HCT116 (cell line): Measurements from ENCODE around the gene ABHD11. TPM values are rescaled to one million over a fixed set of nuclear protein-coding genes. Genes with fewer than 3 reads are reported as not detected.

ENCODE experiments used
- ATAC-seq: fragments of 200-7000 bp; cut with Tn5 transposase; 2 replicates; pipeline ENCODE4 v1.9.1; 2020; ENCODE audit warnings: mild to moderate bottlenecking, moderate library complexity
- BruUV-seq: library from RNA; stranded (reverse); fragments of 400-500 nt; replicated peaks from 2 replicates; lab custom pipeline; 2021; lab: Mats Ljungman, UMichigan
- CTCF ChIA-PET: fragments of 300-600 bp; sonication (Branson Sonifier 250); formaldehyde crosslinking; loops from one replicate; lab custom pipeline; 2021; ENCODE audit warnings: antibody characterized with exemption; lab: Charles Lee
- POLR2A ChIA-PET: fragments of 300-600, 350-600 bp; sonication (Branson Sonifier 250); formaldehyde crosslinking; loops from one replicate; lab custom pipeline; 2021; ENCODE audit warnings: antibody characterized with exemption; lab: Charles Lee
- RAD21 ChIA-PET, 2 experiments: fragments of 300-600 bp; sonication (Branson Sonifier 250); formaldehyde crosslinking; loops; one replicate each; lab custom pipeline; 2023; ENCODE audit warnings: low total read pairs in 2 of 2; ENCODE audit not compliant: uncharacterized antibody in 2 of 2, unreplicated experiment in 2 of 2, low non-redundant PET in 1 of 2; lab: Charles Lee
- DNase-seq: peaks from one replicate; pipeline ENCODE4 v3.0.0-alpha.2; 2010; ENCODE audit warnings: low read depth, low spot score
- H2AFZ ChIP-seq: fragments of 200-600 bp; shearing (Covaris generic), sonication (generic); 2 replicates; pipeline ENCODE4 v1.6.1; 2017; ENCODE audit warnings: low read depth, mixed run types, mixed read lengths, antibody characterized with exemption, low read length; ENCODE audit not compliant: poor library complexity, severe bottlenecking
- H3K27ac ChIP-seq: 2 replicates; pipeline ENCODE4 v1.5.1; 2012; ENCODE audit warnings: low read depth, low read length
- H3K27me3 ChIP-seq: fragments of 200-600 bp; sonication (generic); 2 replicates; pipeline ENCODE4 v1.6.1; 2016; ENCODE audit warnings: mixed run types, low read length, mixed read lengths; ENCODE audit not compliant: insufficient read depth
- H3K36me3 ChIP-seq, 2 experiments: fragments of 200-500 bp in 1 of 2; fragments of 200-600 bp in 1 of 2; sonication (Bioruptor generic) in 1 of 2; sonication (generic) in 1 of 2; 2 replicates each; pipeline versions ENCODE4 v1.5.1 to v1.6.1; 2014 to 2016; ENCODE audit warnings: low read length in 2 of 2, inconsistent platforms in 1 of 2, mixed read lengths in 1 of 2, mixed run types in 1 of 2; ENCODE audit not compliant: insufficient read depth in 2 of 2, control insufficient read depth in 1 of 2
- H3K4me1 ChIP-seq, 2 experiments: fragments of 200-600 bp in 1 of 2; sonication (generic) in 1 of 2; 2 replicates each; pipeline versions ENCODE4 v1.5.1 to v1.6.1; 2012 to 2017; ENCODE audit warnings: low read length in 2 of 2, inconsistent platforms in 1 of 2, mild to moderate bottlenecking in 1 of 2, mixed read lengths in 1 of 2, mixed run types in 1 of 2, moderate library complexity in 1 of 2; ENCODE audit not compliant: insufficient read depth in 2 of 2, control insufficient read depth in 1 of 2
- H3K4me2 ChIP-seq: fragments of 200-600 bp; sonication (generic); 2 replicates; pipeline ENCODE4 v1.6.1; 2017; ENCODE audit warnings: mixed run types, low read length, mixed read lengths
- H3K4me3 ChIP-seq, 2 experiments: fragments of 200-600 bp in 1 of 2; sonication (generic) in 1 of 2; replicated peaks in 1 of 2; 2 replicates each; pipeline ENCODE4 v1.5.1; 2011 to 2016; ENCODE audit warnings: low read length in 2 of 2, control low read depth in 1 of 2, low read depth in 1 of 2, mild to moderate bottlenecking in 1 of 2, mixed read lengths in 1 of 2, mixed run types in 1 of 2
- H3K79me2 ChIP-seq: fragments of 200-600 bp; sonication (generic); 2 replicates; pipeline ENCODE4 v1.6.1; 2017; ENCODE audit warnings: mild to moderate bottlenecking, mixed run types, low read length, moderate library complexity, mixed read lengths; ENCODE audit not compliant: insufficient read depth
- H3K9ac ChIP-seq: fragments of 200-600 bp; sonication (generic); 2 replicates; pipeline ENCODE4 v1.6.1; 2016; ENCODE audit warnings: low read length, mixed read lengths
- H3K9me2 ChIP-seq: fragments of 200-600 bp; sonication (generic), shearing (Covaris generic); 2 replicates; pipeline ENCODE4 v1.6.1; 2017; ENCODE audit warnings: mixed run types, mild to moderate bottlenecking, moderate library complexity; ENCODE audit not compliant: insufficient read depth
- H3K9me3 ChIP-seq, 2 experiments: fragments of 200-500 bp in 1 of 2; fragments of 200-600 bp in 1 of 2; sonication (Bioruptor generic) in 1 of 2; sonication (generic) in 1 of 2; 2 replicates each; pipeline ENCODE4 v1.6.1; 2014 to 2017; ENCODE audit warnings: low read length in 2 of 2, mixed read lengths in 2 of 2, inconsistent platforms in 1 of 2, low read depth in 1 of 2, mild to moderate bottlenecking in 1 of 2, mixed run types in 1 of 2, moderate library complexity in 1 of 2; ENCODE audit not compliant: control insufficient read depth in 1 of 2, insufficient read depth in 1 of 2
- H4K20me1 ChIP-seq: fragments of 200-600 bp; sonication (generic), shearing (Covaris generic); 2 replicates; pipeline ENCODE4 v1.6.1; 2017; ENCODE audit warnings: mixed run types, mild to moderate bottlenecking, moderate library complexity; ENCODE audit not compliant: insufficient read depth
- CBX3 ChIP-seq: IDR thresholded peaks from 2 replicates; pipeline ENCODE4 v1.6.1; 2012; ENCODE audit warnings: low read depth
- CEBPB ChIP-seq: IDR thresholded peaks from 2 replicates; pipeline ENCODE4 v1.6.1; 2012; ENCODE audit warnings: low read depth
- EGR1 ChIP-seq: IDR thresholded peaks from 2 replicates; pipeline ENCODE4 v1.6.1; 2012; ENCODE audit warnings: low read depth
- FOSL1 ChIP-seq: IDR thresholded peaks from 2 replicates; pipeline ENCODE4 v1.6.1; 2012; ENCODE audit warnings: low read depth
- MAX ChIP-seq: IDR thresholded peaks from 2 replicates; pipeline ENCODE4 v1.6.1; 2012
- SIN3A ChIP-seq: IDR thresholded peaks from 2 replicates; pipeline ENCODE4 v1.6.1; 2012; ENCODE audit warnings: low read depth
- SP1 ChIP-seq: IDR thresholded peaks from 2 replicates; pipeline ENCODE4 v1.6.1; 2012; ENCODE audit warnings: low read depth
- SRF ChIP-seq: IDR thresholded peaks from 2 replicates; pipeline ENCODE4 v1.6.1; 2012; ENCODE audit warnings: low read depth
- TCF7L2 ChIP-seq: IDR thresholded peaks from 2 replicates; pipeline ENCODE4 v1.7.0; 2011; ENCODE audit warnings: borderline replicate concordance, inconsistent platforms; ENCODE audit not compliant: insufficient read depth, insufficient read length; ENCODE audit errors: extremely low read depth
- ZBTB33 ChIP-seq: IDR thresholded peaks from 2 replicates; pipeline ENCODE4 v1.6.1; 2011; ENCODE audit warnings: mild to moderate bottlenecking, low read length, moderate library complexity; ENCODE audit not compliant: insufficient replicate concordance; ENCODE audit errors: extremely low read depth
- intact Hi-C: fragments of 100-400 bp; cut with micrococcal nuclease; formaldehyde crosslinking; loops from 2 replicates; pipeline ENCODE4 v1.10.0; 2022
- total RNA-seq: library from RNA; stranded (reverse); gene quantifications from one replicate; pipeline ENCODE4 v1.2.1, GENCODE V29; 2021; ENCODE audit not compliant: unreplicated experiment
- TF ChIP-seq, protein P1 (sequence below), 3 experiments: fragments of 200-600 bp in 1 of 3; sonication (generic) in 1 of 3; IDR thresholded peaks in 2 of 3; conservative IDR thresholded peaks in 1 of 3; 2 replicates each; pipeline ENCODE4 v1.5.1; 2012 to 2017; ENCODE audit warnings: low read depth in 2 of 3, low read length in 2 of 3, antibody characterized with exemption in 1 of 3, borderline replicate concordance in 1 of 3, control low read depth in 1 of 3, mild to moderate bottlenecking in 1 of 3, mixed read lengths in 1 of 3, mixed run types in 1 of 3, moderate library complexity in 1 of 3; ENCODE audit not compliant: insufficient read depth in 1 of 3

ABHD11 gene
- total RNA-seq, 1 experiment from 2014 or later: 69.8 TPM

GRCh38 chr7:73762659-73762999, 24.0 kb upstream of the ABHD11 start:
- Histone ChIP-seq H3K27ac (no peak overlapping the region), H3K27me3 (no peaks in the 10 kb centered on the region), H3K4me1 (peaks cover 6 to 14% of the 10 kb centered on the region in 2 experiments; a peak in 3 of 4 replicates), H4K20me1 (no peaks in the 10 kb centered on the region), H3K4me2 (no peak overlapping the region), H3K4me3 (no peak overlapping the region), H3K9ac (no peak overlapping the region), H3K9me2 (no peaks in the 10 kb centered on the region), H3K9me3 (no peaks in the 10 kb centered on the region), H2AFZ (no peak overlapping the region), H3K79me2 (no peaks in the 10 kb centered on the region), H3K36me3 (no peaks in the 10 kb centered on the region)
- ChIA-PET POLR2A (no interaction called here), CTCF (no interaction called here), RAD21 (no interaction called here)
- intact Hi-C loops: no loop called here
- DNase-seq (no peak), ATAC-seq (no peak)
- BruUV-seq: no TSS peak
- TF ChIP-seq CBX3 (no peak), SIN3A (no peak), ZBTB33 (no peak), SP1 (no peak), FOSL1 (no peak)

DNA sequence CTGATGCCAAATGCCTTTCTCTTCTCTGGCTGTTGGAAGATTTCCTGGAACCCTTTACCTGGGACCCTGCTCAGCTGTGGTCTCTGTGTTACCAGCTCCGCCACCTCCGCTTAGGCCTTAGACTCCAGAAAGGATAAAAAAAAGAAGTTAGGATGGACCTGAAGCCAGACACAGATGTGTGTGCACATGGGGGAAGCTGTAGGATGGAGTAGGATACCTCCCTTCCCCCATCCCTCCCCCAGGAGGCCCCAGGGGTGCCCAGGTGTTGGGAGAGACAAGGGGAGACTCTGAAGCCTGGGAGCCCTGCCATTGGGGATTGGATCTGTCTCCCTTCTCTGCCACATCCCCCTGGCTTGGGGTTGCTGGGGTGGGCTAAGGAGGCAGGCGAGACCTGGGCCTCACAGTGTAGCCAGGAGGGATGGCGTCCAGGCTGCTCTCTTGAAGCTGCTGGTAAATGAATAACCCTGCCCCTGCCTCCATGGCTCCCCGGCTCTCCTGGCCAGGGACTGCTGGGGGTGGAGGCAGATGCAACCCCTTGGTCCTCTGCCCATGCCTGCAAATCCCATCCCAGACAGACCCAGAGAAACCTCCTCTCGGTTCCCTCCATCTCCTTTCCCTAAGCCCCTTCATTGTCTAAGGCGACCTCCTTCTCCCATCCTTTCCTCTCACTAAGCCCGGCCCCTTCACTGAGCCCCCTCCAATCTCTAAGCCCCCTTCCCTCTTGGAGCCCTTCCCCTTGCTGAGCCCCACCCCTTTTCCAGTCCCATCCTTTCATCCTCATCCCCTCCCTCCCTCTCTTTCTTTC, 23.5 kb upstream of the ABHD11 start:
- Histone ChIP-seq H3K36me3 (no peaks in the 10 kb centered on the region), H3K27ac (no peak overlapping the region), H3K9ac (no peak overlapping the region), H2AFZ (no peak overlapping the region), H3K9me3 (no peaks in the 10 kb centered on the region), H3K9me2 (no peaks in the 10 kb centered on the region), H3K79me2 (no peaks in the 10 kb centered on the region), H3K4me2 (no peak overlapping the region), H3K4me3 (no peak overlapping the region), H3K27me3 (no peaks in the 10 kb centered on the region), H3K4me1 (peaks cover 6 to 14% of the 10 kb centered on the region in 2 experiments; a peak in 3 of 4 replicates), H4K20me1 (no peaks in the 10 kb centered on the region)
- RAD21 ChIA-PET: no interaction called here
- POLR2A ChIA-PET: no interaction called here
- CTCF ChIA-PET: no interaction called here
- BruUV-seq: no TSS peak
- ATAC-seq: peak; percentile 33; the same call in 1 of the 2 replicates
- no peak for DNase-seq
- intact Hi-C loops: no loop called here
- TF ChIP-seq EGR1 (no peak), SP1 (no peak), CEBPB (no peak), SRF (no peak), TCF7L2 (no peak), MAX (no peak)
- TF ChIP-seq, protein P1, sequence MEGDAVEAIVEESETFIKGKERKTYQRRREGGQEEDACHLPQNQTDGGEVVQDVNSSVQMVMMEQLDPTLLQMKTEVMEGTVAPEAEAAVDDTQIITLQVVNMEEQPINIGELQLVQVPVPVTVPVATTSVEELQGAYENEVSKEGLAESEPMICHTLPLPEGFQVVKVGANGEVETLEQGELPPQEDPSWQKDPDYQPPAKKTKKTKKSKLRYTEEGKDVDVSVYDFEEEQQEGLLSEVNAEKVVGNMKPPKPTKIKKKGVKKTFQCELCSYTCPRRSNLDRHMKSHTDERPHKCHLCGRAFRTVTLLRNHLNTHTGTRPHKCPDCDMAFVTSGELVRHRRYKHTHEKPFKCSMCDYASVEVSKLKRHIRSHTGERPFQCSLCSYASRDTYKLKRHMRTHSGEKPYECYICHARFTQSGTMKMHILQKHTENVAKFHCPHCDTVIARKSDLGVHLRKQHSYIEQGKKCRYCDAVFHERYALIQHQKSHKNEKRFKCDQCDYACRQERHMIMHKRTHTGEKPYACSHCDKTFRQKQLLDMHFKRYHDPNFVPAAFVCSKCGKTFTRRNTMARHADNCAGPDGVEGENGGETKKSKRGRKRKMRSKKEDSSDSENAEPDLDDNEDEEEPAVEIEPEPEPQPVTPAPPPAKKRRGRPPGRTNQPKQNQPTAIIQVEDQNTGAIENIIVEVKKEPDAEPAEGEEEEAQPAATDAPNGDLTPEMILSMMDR (IDR thresholded peaks at IDR 0.05 in 2 of 3, conservative IDR thresholded peaks at IDR 0.05 in 1 of 3; ENCODE audit: borderline replicate concordance in 1 of 3, insufficient read depth in 1 of 3, low read depth in 2 of 3, low read length in 2 of 3): no peak
